SU-DHL-6 (cell line): ENCODE measurements around the gene TOLLIP.

ENCODE experiments used
- H2AFZ ChIP-seq: fragments of 200-600 bp; sonication (generic); 2 replicates; pipeline ENCODE4 v1.6.1; 2014; ENCODE audit warnings: low read depth, mild to moderate bottlenecking, moderate library complexity, mixed read lengths, antibody characterized with exemption, low read length; ENCODE audit not compliant: severe bottlenecking
- H3F3A ChIP-seq: fragments of 200-600 bp; shearing (Covaris generic); 2 replicates; pipeline ENCODE4 v1.6.0; 2016; ENCODE audit warnings: antibody characterized with exemption, mild to moderate bottlenecking; ENCODE audit not compliant: insufficient read depth
- H3K27ac ChIP-seq: fragments of 200-600 bp; sonication (generic); 2 replicates; pipeline ENCODE4 v1.5.1; 2016; ENCODE audit warnings: low read depth, mild to moderate bottlenecking, low read length, moderate library complexity, mixed read lengths
- H3K27me3 ChIP-seq: fragments of 200-600 bp; sonication (generic), shearing (Covaris generic); 2 replicates; pipeline ENCODE4 v1.6.0; 2014; ENCODE audit warnings: mild to moderate bottlenecking, low read length
- H3K36me3 ChIP-seq: fragments of 200-600 bp; sonication (generic); 2 replicates; pipeline ENCODE4 v1.6.1; 2014; ENCODE audit warnings: mild to moderate bottlenecking, low read length, mixed read lengths
- H3K4me2 ChIP-seq: fragments of 300-600, 200-600 bp; shearing (Covaris generic), sonication (generic); 2 replicates; pipeline ENCODE4 v1.6.0; 2014; ENCODE audit warnings: low read length, low read depth, mild to moderate bottlenecking; ENCODE audit not compliant: poor library complexity, severe bottlenecking
- H3K4me3 ChIP-seq: fragments of 200-600 bp; sonication (generic); 2 replicates; pipeline ENCODE4 v1.5.1; 2014; ENCODE audit warnings: antibody characterized with exemption, low read length, mild to moderate bottlenecking, mixed read lengths; ENCODE audit not compliant: insufficient read depth, poor library complexity, severe bottlenecking
- H3K79me2 ChIP-seq: fragments of 200-600 bp; sonication (generic); 2 replicates; pipeline ENCODE4 v1.6.1; 2014; ENCODE audit warnings: mild to moderate bottlenecking, low read length, moderate library complexity; ENCODE audit not compliant: insufficient read depth
- H3K9ac ChIP-seq: fragments of 200-600 bp; sonication (generic); 2 replicates; pipeline ENCODE4 v1.7.0; 2014; ENCODE audit warnings: mild to moderate bottlenecking, low read length
- H3K9me2 ChIP-seq: fragments of 200-600 bp; sonication (generic); replicated peaks from 2 replicates; pipeline ENCODE4 v1.6.1; 2014; ENCODE audit warnings: low read length; ENCODE audit not compliant: insufficient read depth
- H3K9me3 ChIP-seq: fragments of 200-600 bp; sonication (generic); 2 replicates; pipeline ENCODE4 v1.6.1; 2014; ENCODE audit warnings: low read length, mixed read lengths; ENCODE audit not compliant: insufficient read depth
- H4K20me1 ChIP-seq: fragments of 200-600 bp; sonication (generic); 2 replicates; pipeline ENCODE4 v1.6.1; 2014; ENCODE audit warnings: low read depth, mild to moderate bottlenecking, antibody characterized with exemption, low read length, moderate library complexity, mixed read lengths
- CTCF ChIP-seq: fragments of 200-600 bp; sonication (generic); IDR thresholded peaks from one replicate; pipeline ENCODE4 v1.5.1; 2017; ENCODE audit warnings: antibody characterized with exemption, mild to moderate bottlenecking, low read length, moderate library complexity; ENCODE audit not compliant: insufficient read depth, poor library complexity, severe bottlenecking
- EZH2phosphoT487 ChIP-seq: fragments of 200-600 bp; sonication (generic), shearing (Covaris generic); conservative IDR thresholded peaks from 2 replicates; pipeline ENCODE4 v1.6.1; 2018; ENCODE audit warnings: mild to moderate bottlenecking, antibody characterized with exemption, low read length, moderate library complexity, mixed read lengths

The TOLLIP gene

DNA sequence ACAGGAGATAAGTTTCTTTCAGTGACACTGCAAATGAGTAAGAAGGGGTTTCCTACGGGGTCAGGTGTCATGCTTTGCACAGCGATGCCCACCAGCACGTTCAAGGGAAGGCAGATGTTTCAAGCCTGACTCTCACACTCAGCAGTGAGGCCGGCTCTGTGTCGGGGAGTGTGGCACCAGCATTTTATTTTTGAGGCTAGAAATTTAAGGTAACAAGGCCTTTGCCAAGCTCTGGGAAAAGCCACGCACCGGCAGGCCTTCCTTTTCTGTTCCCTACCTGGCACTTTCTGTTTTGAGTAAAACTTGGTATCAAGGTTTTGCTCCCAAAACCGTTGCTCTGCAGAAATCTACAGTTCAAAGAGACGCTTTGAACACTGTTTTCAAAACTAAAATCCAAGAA, 38.0 kb downstream of the TOLLIP start:
- no peaks in the 10 kb centered on the region for H4K20me1 ChIP-seq
- no peaks in the 10 kb centered on the region for H3K36me3 ChIP-seq
- no peak overlapping the region for H3K27ac ChIP-seq
- no peaks in the 10 kb centered on the region for H3K79me2 ChIP-seq
- no peak overlapping the region for H3K9ac ChIP-seq
- no peaks in the 10 kb centered on the region for H3K9me3 ChIP-seq
- no peaks in the 10 kb centered on the region for H3F3A ChIP-seq
- H3K27me3 ChIP-seq, result no peaks in the 10 kb centered on the region
- no peak overlapping the region for H3K4me2 ChIP-seq
- TF ChIP-seq EZH2phosphoT487, result no peak
- no peak for TF ChIP-seq CTCF
- H2AFZ ChIP-seq, result no peak overlapping the region
- no peak overlapping the region for H3K4me3 ChIP-seq
- no peaks in the 10 kb centered on the region for H3K9me2 ChIP-seq

DNA sequence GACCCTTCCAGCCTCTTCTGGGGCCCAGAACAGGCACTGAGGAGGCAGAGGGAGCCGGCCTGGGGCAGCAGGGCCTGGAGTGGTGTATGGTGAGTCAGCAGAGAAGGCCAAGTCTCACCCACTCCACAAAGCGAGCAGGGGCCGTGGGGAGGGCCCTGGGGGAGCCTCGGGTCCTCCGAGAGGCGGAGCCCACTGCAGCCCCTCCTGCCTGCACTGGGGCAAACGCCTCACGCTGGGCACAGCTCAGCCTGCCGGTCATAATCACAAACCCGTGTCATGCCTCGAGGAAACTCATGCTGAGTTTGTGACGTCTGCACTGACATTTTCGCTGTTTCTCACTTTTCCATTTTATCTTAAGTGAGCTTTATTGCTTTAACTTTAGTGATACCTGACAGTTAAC, 38.4 kb downstream of the TOLLIP start:
- no peaks in the 10 kb centered on the region for H3F3A ChIP-seq
- no peaks in the 10 kb centered on the region for H3K9me2 ChIP-seq
- no peak overlapping the region for H2AFZ ChIP-seq
- no peaks in the 10 kb centered on the region for H3K79me2 ChIP-seq
- H4K20me1 ChIP-seq, result no peaks in the 10 kb centered on the region
- H3K36me3 ChIP-seq, result no peaks in the 10 kb centered on the region
- no peaks in the 10 kb centered on the region for H3K9me3 ChIP-seq
- H3K9ac ChIP-seq, result no peak overlapping the region
- no peak overlapping the region for H3K4me2 ChIP-seq
- H3K27ac ChIP-seq, result no peak overlapping the region
- no peak overlapping the region for H3K4me3 ChIP-seq
- H3K27me3 ChIP-seq, result no peaks in the 10 kb centered on the region
- no peak for TF ChIP-seq EZH2phosphoT487
- no peak for TF ChIP-seq CTCF

DNA sequence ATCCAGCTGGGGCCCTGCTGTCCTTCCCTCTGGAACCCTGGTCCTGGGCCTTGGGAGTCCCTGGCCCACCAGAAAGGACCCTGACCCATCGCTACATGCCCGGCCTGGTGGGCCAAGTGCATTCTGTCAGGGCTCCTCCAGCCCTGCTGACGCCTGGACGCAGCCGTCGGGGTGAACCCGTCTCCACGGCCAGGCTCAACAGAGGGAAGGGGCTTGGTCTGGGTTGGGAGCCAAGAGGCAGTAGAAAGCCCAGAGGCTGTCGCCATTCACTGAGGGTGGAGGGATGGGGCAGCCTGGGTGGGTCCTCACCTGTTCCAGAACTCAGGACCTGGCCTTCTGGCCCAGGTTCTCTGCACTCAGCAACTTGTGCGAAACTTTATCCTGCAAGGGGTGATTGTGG, 39.0 kb downstream of the TOLLIP start:
- TF ChIP-seq EZH2phosphoT487 (no peak), CTCF (no peak)
- Histone ChIP-seq H3K4me2 (no peak overlapping the region), H3K9me3 (no peaks in the 10 kb centered on the region), H3K9ac (no peak overlapping the region), H3F3A (no peaks in the 10 kb centered on the region), H2AFZ (no peak overlapping the region), H3K27ac (no peak overlapping the region), H3K79me2 (no peaks in the 10 kb centered on the region), H3K36me3 (no peaks in the 10 kb centered on the region), H4K20me1 (no peaks in the 10 kb centered on the region), H3K27me3 (no peaks in the 10 kb centered on the region), H3K4me3 (no peak overlapping the region), H3K9me2 (no peaks in the 10 kb centered on the region)

DNA sequence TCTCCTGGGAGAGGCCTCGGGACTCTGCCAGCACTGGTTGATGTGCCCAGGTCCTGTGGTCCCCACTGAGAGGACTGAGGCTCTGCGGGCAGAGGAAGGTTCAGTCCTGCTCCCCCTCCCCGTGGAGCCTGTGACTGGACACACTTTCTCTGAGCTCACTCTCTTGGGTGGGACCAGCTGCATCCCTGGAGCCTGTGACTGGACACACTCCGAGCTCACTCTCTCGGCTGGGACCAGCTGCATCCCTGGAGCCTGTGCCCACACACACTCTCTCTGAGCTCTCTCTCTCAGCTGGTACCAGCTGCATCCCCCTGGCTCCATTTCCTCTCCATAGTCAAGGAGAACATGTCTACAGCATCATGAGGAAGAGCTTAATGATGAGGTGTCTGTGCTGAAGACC, 39.5 kb downstream of the TOLLIP start:
- Histone ChIP-seq H3K9ac (no peak overlapping the region), H3K79me2 (no peaks in the 10 kb centered on the region), H3K4me3 (no peak overlapping the region), H3K27me3 (no peaks in the 10 kb centered on the region), H3F3A (no peaks in the 10 kb centered on the region), H3K9me3 (peaks cover under 1% of the 10 kb centered on the region; the same call in 1 of the 2 replicates), H3K4me2 (no peak overlapping the region), H3K36me3 (no peaks in the 10 kb centered on the region), H2AFZ (no peak overlapping the region), H4K20me1 (no peaks in the 10 kb centered on the region), H3K27ac (no peak overlapping the region), H3K9me2 (no peaks in the 10 kb centered on the region)
- TF ChIP-seq EZH2phosphoT487 (no peak), CTCF (no peak)
